Epithelial cell of proximal tubule (primary cell): Measurements from ENCODE around the gene ABCC2. TPM values are rescaled to one million over a fixed set of nuclear protein-coding genes. Genes with fewer than 3 reads are reported as not detected.

Experiments
- DNase-seq: peaks from one replicate; pipeline ENCODE4 v3.0.0-alpha.2; 2011; ENCODE audit warnings: low read depth
- H3K4me3 ChIP-seq: 2 replicates; pipeline ENCODE4 v1.5.1; 2011; ENCODE audit warnings: low read depth, mild to moderate bottlenecking, low read length
- CTCF ChIP-seq: conservative IDR thresholded peaks from 2 replicates; pipeline ENCODE4 v1.5.1; 2012; ENCODE audit warnings: low read depth, mild to moderate bottlenecking, low read length
- total RNA-seq: library from RNA; depleted of rRNA; stranded (reverse); fragments of >200 nt; gene quantifications from 2 replicates; pipeline ENCODE4 v1.2.3, GENCODE V29; 2015

ABCC2 gene
- total RNA-seq, 1 donor from 2014 or later, result 0.17 TPM

GRCh38 chr10:99760321-99760720 lies 22.1 kb upstream of the ABCC2 start:
- no peak overlapping the region for H3K4me3 ChIP-seq
- no peak for TF ChIP-seq CTCF
- no peak for DNase-seq

- DNase-seq, result no peak
- H3K4me3 ChIP-seq, result no peak overlapping the region
- no peak for TF ChIP-seq CTCF
Measured at GRCh38 chr10:99761365-99761764, 21.1 kb upstream of the ABCC2 start.

- TF ChIP-seq CTCF, result no peak
- H3K4me3 ChIP-seq, result no peak overlapping the region
- no peak for DNase-seq
Measured at GRCh38 chr10:99765672-99766301, 16.7 kb upstream of the ABCC2 start.

GRCh38 chr10:99766302-99766681 lies 16.1 kb upstream of the ABCC2 start:
- DNase-seq, result no peak
- no peak for TF ChIP-seq CTCF
- no peak overlapping the region for H3K4me3 ChIP-seq

GRCh38 chr10:99767901-99768300 lies 14.5 kb upstream of the ABCC2 start:
- H3K4me3 ChIP-seq, result no peak overlapping the region
- no peak for DNase-seq
- TF ChIP-seq CTCF, result no peak

- TF ChIP-seq CTCF, result no peak
- H3K4me3 ChIP-seq, result no peak overlapping the region
- DNase-seq, result no peak
Measured at GRCh38 chr10:99768556-99768955, 13.9 kb upstream of the ABCC2 start.

- no peak for TF ChIP-seq CTCF
- no peak for DNase-seq
- no peak overlapping the region for H3K4me3 ChIP-seq
Measured at GRCh38 chr10:99769706-99770105, 12.7 kb upstream of the ABCC2 start.
